ENCODE data around the gene LRRC36.

DNA sequence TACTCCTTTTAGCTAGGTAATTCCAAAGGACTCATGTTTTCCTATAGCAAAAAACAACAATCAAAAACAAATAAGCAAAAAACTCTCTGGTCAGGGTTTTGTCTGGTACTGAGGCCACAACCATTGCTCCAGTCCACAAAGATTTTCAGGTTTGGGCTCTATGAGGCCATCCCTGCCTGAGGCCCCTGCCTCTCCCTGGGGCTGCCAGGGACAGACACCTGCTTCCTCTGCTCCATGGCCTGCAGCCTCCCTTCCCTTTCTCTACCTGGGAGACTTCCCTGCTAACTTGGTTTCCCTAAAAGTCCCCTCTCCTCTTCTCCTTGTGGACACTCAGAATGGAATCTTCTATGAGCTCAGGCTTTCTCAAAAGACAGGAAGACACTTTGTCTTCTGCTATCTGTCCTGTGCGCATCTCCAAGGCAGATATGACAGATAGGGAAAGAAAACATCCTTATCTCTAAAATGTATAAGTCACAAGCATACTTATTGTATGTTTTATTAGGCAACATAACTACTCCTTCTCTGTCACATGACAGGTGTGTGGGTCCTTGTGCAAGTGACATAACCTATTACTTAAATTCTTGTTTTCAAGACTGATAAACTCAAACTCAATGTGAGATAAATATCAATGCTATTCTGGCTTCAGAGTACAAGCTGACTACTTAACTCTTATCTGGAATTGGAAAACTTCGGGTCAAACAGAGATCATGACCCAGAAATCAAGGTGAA is 90.9 kb downstream of the LRRC36 start:
- TF ChIP-seq EP300 (IDR thresholded peaks at IDR 0.05), result no peak
- TF ChIP-seq, protein P1, sequence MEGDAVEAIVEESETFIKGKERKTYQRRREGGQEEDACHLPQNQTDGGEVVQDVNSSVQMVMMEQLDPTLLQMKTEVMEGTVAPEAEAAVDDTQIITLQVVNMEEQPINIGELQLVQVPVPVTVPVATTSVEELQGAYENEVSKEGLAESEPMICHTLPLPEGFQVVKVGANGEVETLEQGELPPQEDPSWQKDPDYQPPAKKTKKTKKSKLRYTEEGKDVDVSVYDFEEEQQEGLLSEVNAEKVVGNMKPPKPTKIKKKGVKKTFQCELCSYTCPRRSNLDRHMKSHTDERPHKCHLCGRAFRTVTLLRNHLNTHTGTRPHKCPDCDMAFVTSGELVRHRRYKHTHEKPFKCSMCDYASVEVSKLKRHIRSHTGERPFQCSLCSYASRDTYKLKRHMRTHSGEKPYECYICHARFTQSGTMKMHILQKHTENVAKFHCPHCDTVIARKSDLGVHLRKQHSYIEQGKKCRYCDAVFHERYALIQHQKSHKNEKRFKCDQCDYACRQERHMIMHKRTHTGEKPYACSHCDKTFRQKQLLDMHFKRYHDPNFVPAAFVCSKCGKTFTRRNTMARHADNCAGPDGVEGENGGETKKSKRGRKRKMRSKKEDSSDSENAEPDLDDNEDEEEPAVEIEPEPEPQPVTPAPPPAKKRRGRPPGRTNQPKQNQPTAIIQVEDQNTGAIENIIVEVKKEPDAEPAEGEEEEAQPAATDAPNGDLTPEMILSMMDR (IDR thresholded peaks at IDR 0.05), result no peak
- no peak for TF ChIP-seq POLR2A (IDR thresholded peaks at IDR 0.05)

All from tibial nerve (tissue), 4 donors.